Measurements from ENCODE around the gene USH2A. TPM values are rescaled to one million over a fixed set of nuclear protein-coding genes. Genes with fewer than 3 reads are reported as not detected.

Gene USH2A
- total RNA-seq, 4 donors from 2014 or later = under 0.01 to 2.0 (median 0.22) TPM; not detected in 1

- intact Hi-C loops (cut with DNase I) = no loop called here
- Histone ChIP-seq H3K36me3 (no peaks in the 10 kb centered on the region), H3K4me1 (no peaks in the 10 kb centered on the region), H3K4me3 (replicated peaks in 1 of 3) (no peak overlapping the region), H3K27me3 (no peaks in the 10 kb centered on the region), H3K27ac (no peak overlapping the region), H3K9me3 (no peaks in the 10 kb centered on the region)
- TF ChIP-seq CTCF (IDR thresholded peaks at IDR 0.05) = no peak
- no peak for DNase-seq
Observed at GRCh38 chr1:215719552-215719951, 703.7 kb downstream of the USH2A start.

- intact Hi-C loops (cut with DNase I) = no loop called here
- Histone ChIP-seq H3K4me3 (replicated peaks in 1 of 3) (no peak overlapping the region), H3K9me3 (no peaks in the 10 kb centered on the region), H3K27ac (no peak overlapping the region), H3K4me1 (no peaks in the 10 kb centered on the region), H3K36me3 (no peaks in the 10 kb centered on the region), H3K27me3 (no peaks in the 10 kb centered on the region)
- TF ChIP-seq CTCF (IDR thresholded peaks at IDR 0.05) (no peak), POLR2A (IDR thresholded peaks at IDR 0.05) (no peak)
- no peak for DNase-seq
- WGBS, 2 donors = 49 to 55% methylated on average over 3 of the region's 3 CpGs
Observed at GRCh38 chr1:215718575-215719287, 704.5 kb downstream of the USH2A start.

GRCh38 chr1:215717677-215718426 is 705.4 kb downstream of the USH2A start:
- TF ChIP-seq POLR2A (IDR thresholded peaks at IDR 0.05) (no peak), CTCF (IDR thresholded peaks at IDR 0.05) (no peak)
- no peaks in the 10 kb centered on the region for H3K4me1 ChIP-seq
- H3K27me3 ChIP-seq = no peaks in the 10 kb centered on the region
- DNase-seq = no peak
- no peaks in the 10 kb centered on the region for H3K36me3 ChIP-seq
- H3K9me3 ChIP-seq = no peaks in the 10 kb centered on the region
- intact Hi-C loops (cut with DNase I) = no loop called here
- H3K4me3 ChIP-seq (replicated peaks in 1 of 3) = no peak overlapping the region
- H3K27ac ChIP-seq = no peak overlapping the region
- 85 to 89% methylated on average over 4 of the region's 4 CpGs for WGBS, 2 donors

GRCh38 chr1:215710899-215711225 is 712.4 kb downstream of the USH2A start:
- H3K4me3 ChIP-seq (replicated peaks in 1 of 3) = no peak overlapping the region
- H3K4me1 ChIP-seq = no peaks in the 10 kb centered on the region
- no peak for TF ChIP-seq POLR2A (IDR thresholded peaks at IDR 0.05)
- TF ChIP-seq CTCF (IDR thresholded peaks at IDR 0.05) = no peak
- no peaks in the 10 kb centered on the region for H3K9me3 ChIP-seq
- no peak for DNase-seq
- H3K27ac ChIP-seq = no peak overlapping the region
- no peaks in the 10 kb centered on the region for H3K36me3 ChIP-seq
- no peaks in the 10 kb centered on the region for H3K27me3 ChIP-seq
- 83 to 86% methylated on average over 4 of the region's 4 CpGs for WGBS, 2 donors
- intact Hi-C loops (cut with DNase I) = no loop called here
